ENCODE measurements around the gene BLID.

The BLID gene

GRCh38 chr11:122103726-122104125 lies 12.3 kb downstream of the BLID start:
- no peak for DNase-seq

DNA sequence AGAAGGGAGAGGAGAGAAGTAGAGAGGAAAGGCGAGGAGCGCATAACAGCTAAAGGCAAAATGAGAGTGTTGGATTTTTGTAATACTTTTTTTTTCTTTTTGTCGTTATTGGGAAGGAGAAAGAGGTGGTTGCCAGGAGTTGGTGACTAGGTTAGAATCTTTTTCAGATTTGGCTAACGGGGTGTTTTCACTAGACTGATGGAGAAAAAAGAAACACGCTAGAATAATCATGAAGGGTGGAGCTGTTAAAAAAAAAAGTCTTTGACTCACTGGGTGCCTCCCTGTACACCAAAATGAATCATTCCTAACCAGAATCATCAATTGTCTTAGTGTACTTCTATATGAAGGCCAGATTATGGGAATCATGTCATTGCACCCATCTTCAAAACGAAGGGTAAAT lies 12.7 kb downstream of the BLID start:
- DNase-seq: no peak

DNA sequence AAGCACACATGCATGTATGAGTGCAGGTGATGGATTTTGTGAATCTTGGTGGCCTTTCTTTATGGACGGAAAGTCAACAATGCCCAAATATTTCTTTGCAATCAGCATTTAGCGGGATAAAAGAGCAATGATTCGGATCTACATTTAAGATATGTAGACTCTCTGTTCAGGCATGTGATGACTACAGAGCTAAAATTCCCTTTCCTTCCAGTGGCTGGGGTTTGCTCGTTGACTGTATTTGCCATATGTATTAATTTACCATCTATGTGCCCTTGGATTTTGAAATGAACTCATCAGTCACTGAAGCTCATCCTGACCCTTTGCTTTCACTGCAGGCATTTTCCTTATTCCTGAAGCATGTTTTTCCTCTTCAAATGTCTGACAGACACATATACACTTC lies 13.6 kb downstream of the BLID start:
- no peak for DNase-seq

DNA sequence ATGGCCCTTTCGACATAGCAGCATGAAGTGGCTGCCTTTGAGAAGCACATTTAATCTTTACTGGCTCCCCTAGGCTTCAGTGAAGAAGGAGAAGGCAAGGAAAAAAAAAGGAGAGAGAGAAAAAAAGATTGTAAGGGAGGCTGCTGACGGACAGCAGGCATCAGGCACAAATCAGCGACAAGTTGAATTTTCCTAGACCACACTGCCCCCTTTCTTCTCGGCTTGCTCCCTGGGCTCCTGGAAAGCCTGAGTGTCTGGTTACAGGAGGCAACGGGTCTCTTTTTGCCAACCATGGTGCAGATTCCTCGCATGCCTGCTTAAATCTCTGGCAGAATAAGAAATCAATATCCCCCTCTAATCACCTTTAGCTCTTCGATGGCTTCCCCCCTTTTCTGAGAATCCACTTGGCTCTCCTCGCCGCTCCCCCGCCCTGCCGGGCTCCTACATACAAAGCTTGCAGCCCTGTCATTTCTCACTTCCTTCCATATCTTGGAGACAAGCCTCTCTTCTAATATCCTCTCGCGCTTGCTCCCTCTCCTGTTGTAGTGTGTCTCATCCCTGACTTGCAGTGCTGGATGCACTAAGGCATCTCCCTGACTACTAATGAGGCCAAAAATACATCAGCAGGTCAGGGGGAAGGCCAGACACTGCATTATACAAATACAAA lies 14.3 kb downstream of the BLID start:
- no peak for DNase-seq

GRCh38 chr11:122100756-122101080 lies 15.3 kb downstream of the BLID start:
- DNase-seq: no peak

- no peak for DNase-seq
Observed at GRCh38 chr11:122100037-122100755, 15.8 kb downstream of the BLID start.

GRCh38 chr11:122099374-122100036 lies 16.5 kb downstream of the BLID start:
- DNase-seq: no peak

- no peak for DNase-seq
Observed at GRCh38 chr11:122098261-122098980, 17.6 kb downstream of the BLID start.

DNA sequence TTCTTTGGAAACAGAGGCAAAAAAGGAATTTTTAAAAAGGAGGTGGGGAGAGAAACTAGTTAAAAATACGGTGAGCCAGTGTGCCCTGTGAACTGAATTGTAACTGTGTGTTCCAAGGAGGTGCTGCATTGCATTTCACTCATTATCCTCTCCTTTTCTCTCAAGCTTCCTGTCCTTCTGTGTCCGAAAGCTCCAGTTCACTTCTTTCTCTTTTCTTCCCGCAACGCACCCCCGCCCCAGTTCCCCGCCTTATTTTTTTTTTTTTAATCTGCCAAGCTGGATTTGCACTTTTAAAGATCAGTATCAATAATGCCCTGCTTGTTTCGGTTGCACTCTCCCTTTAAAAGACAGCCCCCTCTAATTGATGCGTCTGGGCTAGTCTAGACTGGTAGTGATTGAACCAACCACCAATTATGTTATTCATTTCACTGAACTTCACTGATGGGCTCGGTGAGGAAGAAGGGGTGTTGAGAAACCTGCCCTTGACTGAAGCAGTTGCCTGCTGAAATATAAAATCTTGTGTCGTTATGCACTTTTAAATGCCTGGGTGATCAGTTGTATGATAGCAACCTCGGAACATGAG lies 18.5 kb downstream of the BLID start:
- no peak for DNase-seq

- DNase-seq: no peak
Observed at GRCh38 chr11:122096272-122097112, 19.5 kb downstream of the BLID start.

DNA sequence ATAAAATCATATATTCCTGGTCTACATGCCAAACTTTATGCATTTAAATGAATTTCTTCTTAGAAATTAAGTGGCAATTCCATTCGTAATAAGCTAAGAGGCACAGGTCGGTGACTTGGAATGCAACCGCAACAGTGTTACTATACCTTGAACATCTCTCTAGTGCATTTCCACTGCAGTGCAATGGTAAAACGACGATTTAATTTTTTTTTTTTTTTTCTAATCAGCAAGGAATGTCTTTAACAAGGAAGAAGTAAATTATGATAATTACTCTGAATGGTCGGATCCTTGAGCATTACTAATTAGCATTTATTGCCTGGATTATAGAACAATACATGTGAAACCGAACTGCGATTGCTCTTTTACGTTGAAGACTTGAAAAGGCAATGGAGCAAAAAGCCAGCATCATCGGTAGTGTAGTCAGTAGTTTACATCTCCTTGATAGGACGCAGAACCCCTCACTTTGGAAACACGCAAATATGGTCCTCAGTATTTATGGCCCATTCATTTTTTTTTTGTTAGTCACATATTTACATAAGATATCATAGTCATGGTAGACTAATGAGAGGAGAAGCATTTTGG lies 20.2 kb downstream of the BLID start:
- DNase-seq: no peak

- no peak for DNase-seq
Observed at GRCh38 chr11:122094836-122095235, 21.2 kb downstream of the BLID start.

GRCh38 chr11:122093731-122094275 lies 22.2 kb downstream of the BLID start:
- no peak for DNase-seq

DNA sequence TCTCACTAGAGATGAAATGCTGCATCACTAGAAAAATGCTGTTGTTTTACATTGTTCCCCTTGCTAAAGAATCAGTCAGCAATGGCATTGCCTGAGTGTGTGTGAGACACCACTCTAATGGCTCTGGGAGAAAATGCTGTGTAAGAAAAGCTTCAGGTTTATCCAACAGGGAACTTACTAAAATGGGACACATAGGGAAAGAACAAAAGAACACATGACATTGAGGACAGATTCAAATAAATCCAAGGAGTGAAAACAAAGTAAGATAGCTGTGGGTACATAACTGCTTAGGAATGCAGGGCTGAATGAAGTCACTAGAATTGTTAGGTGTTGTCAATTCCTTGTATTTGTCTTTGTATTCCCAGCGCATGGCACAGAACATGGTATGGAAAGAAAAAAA lies 24.2 kb downstream of the BLID start:
- DNase-seq: no peak

DNA sequence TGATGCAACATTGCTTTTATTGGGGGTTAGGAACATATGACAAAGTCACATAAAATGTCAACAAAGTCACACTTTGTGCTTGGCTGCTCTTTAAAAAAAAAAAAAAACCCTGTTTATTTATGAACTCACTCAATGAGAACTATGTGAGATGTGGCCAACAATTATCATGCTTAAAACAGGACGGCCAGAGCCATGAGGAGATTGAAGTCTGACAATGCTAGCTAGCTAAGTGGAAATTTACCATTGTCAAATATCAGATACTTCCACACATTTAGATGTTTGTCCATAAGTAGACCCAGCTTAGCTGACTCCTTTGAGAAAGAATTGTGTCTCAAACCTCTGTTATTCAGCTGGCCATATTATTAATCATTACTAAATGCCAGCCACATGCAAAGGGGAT lies 26.9 kb downstream of the BLID start:
- DNase-seq: no peak

DNA sequence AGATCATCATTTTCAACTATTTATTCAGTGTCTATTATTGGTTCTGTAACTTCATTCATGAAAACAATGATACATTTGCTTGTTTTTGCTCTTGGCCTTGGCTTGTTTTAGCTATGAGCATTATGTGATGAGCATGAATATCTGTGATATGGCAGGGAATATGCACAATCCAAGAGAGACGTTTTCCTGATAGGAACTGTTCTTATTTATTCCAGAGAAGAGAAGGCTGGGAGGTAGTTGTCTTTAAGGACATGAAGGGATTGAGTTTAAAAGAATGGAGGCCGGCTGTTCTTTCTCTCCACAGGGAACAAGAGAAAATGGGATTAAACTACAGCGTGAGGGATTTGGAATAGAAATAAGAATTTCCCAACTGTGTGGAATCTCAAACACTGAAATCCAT lies 30.3 kb downstream of the BLID start:
- DNase-seq: no peak

- DNase-seq: no peak
Observed at GRCh38 chr11:122085264-122085663, 30.8 kb downstream of the BLID start.

GRCh38 chr11:122082205-122082604 lies 33.8 kb downstream of the BLID start:
- no peak for DNase-seq

DNA sequence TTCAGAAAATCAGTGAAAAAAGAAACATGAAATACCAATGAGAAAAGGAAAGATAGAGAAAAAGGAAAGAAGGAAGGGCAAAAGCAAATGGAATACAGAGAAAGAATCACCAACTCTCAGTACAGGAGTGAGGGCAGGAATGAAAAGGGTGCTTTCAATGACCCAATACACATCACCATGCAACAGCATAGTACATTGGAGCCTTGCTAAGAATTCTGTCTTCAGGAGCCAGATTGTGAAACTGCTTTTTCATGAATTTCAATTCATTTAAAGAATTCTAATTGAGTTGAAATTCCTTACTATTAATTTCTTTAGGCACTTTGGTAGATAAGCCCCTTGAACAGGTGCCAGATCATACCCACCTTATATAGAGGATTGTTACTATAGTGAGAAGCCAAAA lies 34.9 kb downstream of the BLID start:
- DNase-seq: no peak

- no peak for DNase-seq
Observed at GRCh38 chr11:122077459-122077858, 38.6 kb downstream of the BLID start.

DNA sequence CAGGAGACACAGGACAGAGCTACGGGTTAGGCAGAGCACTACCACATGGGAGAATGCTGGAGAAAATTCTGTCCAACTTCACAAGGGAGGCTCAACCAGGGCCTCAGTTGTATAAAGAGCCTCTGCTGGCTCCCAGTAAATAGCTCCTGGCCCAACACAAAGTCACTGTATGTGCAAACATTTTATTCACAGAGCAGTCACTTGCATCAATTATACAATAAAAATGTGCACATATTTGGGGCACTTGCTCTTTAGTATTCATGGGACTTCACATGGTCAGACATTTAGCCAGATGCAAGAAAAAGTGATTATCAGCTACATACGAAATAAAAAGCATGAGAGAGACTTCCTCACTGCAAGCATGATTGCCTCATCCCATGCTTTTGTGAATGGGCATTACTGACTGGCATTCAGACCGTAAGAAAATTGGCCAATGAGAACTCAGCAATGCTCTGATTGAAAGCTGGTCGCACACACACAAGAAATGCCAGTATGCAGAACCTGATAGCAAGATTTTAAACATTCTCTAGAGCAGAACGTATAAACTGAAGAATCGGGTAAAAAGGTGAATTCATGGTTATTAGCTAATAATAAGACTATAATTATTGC lies 39.4 kb downstream of the BLID start:
- no peak for DNase-seq

Measured in SHP77 treated with DMSO at 0.1 percent for 48 hours (cell line).